Measurements from ENCODE around the gene ACSF3.

Gene ACSF3

DNA sequence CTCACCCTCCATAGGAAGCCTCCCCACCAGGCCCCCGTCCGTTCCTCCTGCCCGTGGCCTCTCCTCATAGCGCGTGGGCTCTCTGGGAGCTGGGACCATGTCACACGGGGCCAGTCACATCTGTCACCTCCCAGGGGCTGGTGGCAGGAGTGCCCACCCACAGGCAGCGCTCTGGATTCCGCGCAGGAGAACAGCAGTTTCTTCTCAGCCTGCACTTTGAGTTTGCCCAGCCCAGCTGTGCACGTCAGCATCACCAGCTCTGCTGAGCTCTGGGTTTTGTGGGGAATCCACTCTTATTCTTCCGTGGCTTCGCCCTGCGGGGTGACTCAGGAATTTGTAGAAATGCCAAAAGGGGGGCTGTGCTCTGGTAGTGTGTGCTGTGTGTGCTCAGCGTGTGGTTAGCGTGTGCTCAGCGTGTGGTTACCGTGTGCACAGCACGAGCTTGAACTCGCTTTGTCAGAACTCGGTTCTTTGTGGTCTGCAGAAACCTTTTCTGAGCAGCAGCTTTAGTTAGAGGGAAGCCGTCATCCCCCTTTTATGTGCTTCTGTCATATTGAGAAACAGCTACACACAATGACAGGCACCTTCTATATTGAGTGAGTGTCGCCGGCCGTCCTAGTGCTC, 3.2 kb downstream of the ACSF3 start:
- DNase-seq = peak; percentile 81

DNA sequence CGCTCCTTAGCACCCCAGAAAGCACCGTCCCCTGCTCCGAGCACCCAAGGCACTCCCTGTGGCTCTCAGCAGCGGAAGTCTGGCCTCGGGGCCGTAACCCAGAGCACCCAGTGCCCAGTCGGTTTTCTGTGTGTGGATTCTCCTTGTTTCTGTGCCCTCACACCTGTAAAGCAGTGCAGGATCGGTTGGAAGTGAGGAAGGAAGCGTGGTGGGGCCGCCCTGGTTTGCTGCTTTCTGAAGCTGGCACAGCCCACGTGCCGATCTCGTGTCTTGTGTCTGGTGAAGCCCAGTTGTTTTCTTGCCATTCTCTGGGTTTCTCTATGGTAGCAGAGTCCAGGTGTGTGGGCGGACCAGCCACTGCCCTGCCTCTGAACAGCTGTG, 3.7 kb downstream of the ACSF3 start:
- no peak for DNase-seq

DNA sequence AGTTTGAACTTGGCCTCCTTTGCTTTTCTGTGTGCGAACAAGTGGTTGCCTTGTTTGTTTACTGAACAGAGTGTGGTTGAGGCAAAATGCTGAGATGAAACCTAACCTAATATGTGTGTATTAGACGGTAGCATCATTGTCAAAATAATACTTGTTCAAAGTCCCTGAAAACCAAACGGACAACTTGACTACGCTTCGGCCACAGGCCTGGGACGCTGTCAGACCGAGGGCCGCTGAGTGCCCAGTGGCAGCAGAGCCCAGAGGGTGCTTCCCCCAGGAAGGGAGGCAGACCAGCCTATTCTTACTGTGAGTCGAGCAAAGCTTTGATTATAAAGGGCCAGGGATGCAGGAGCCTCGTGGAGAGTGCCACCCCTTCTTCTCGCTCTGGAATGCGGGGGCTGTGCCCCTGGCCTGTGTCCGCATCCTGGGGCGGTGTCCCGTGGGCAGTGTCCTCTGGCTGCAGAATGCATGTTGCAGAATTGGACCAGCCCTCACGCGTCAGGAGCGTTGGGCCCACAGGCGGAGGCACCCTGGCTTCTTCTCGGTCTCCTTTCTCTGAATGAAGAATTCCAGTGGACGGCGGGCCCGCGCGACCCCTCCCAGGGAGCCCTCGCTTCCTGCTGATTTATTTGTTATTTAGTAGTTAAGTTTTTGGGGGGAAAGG, 5.2 kb downstream of the ACSF3 start:
- DNase-seq = no peak

DNA sequence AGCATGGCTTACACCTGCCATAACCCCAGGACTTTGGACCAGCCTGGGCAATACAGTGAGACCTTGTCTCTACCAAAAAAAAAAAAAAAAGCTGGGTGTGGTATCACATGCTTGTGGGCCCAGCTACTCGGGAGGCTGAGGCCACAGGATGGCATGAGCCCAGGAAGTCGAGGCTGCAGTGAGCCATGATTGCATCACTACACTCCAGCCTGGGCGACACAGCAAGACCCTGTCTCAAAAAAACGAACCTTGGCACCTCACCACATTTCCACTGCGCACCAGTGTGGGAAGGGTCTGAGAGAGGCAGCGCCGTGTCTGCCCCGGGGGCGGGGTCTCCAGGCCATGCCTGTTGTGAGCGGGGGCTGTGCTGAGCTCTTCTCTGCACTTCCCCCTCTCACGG, 6.3 kb downstream of the ACSF3 start:
- no peak for DNase-seq

DNA sequence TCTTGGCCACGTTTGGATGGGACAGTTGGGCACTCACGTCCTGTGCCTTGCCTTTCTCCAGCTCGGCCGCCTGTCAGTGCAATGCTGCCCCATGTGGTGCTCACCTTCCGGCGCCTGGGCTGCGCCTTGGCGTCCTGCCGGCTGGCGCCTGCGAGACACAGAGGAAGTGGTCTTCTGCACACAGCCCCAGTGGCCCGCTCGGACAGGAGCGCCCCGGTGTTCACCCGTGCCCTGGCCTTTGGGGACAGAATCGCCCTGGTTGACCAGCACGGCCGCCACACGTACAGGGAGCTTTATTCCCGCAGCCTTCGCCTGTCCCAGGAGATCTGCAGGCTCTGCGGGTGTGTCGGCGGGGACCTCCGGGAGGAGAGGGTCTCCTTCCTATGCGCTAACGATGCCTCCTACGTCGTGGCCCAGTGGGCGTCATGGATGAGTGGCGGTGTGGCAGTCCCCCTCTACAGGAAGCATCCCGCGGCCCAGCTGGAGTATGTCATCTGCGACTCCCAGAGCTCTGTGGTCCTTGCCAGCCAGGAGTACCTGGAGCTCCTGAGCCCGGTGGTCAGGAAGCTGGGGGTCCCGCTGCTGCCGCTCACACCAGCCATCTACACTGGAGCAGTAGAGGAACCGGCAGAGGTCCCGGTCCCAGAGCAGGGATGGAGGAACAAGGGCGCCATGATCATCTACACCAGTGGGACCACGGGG, 7.1 kb downstream of the ACSF3 start:
- no peak for DNase-seq

DNA sequence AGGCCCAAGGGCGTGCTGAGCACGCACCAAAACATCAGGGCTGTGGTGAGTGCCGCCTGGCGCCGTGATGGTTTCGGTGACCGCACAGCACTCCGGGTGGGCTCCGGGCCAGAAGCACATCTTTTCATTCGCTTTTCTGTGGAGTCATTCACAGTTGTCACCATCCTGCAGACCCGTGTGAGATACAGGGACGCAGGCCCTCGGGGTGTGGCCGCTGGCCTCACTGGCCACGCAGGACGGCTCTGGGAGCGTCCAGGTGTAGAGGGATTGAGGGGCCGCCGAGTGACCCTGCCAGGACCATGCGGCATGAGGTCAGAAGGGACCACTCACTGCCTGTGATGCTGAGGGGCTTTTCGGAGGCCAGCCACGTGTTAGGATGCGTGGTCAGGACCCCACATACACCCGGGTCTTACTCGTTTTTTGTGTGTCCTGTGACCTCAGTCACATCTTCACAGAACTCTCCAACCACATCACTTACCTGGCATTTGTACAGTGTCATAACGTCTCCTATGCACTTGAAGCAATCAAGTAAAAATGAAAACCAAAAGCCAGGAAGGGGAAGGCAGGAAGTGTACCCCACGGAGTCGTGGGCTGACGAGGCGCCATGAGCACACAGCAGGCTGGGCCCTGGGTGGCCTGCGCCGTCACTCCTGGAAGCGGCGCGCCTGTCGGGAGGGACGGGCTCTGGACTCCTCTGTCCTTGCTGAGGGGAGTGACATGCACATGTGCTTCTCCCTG, 7.8 kb downstream of the ACSF3 start:
- no peak for DNase-seq

DNA sequence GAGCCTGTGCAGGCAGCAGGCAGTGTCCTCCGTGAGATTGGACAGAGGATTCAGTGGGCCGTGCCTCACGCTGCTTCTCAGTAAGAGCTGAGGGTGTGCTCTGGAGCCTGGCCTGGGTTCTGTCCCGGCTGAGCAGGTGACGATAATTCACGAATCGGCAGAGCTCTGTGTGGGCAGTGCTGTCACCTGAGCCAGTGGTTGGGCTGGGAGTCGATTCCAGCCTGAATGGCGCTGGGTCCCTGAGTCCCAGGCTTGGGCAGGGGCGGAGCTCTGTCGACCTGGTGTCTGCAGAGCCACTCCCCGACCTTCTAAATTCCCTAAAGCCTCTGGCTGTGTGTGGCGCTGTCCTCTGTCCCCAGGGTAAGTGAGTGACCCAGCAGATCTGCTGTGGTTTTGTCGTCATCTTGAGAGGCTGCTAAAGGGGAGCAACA, 8.4 kb downstream of the ACSF3 start:
- DNase-seq = no peak

DNA sequence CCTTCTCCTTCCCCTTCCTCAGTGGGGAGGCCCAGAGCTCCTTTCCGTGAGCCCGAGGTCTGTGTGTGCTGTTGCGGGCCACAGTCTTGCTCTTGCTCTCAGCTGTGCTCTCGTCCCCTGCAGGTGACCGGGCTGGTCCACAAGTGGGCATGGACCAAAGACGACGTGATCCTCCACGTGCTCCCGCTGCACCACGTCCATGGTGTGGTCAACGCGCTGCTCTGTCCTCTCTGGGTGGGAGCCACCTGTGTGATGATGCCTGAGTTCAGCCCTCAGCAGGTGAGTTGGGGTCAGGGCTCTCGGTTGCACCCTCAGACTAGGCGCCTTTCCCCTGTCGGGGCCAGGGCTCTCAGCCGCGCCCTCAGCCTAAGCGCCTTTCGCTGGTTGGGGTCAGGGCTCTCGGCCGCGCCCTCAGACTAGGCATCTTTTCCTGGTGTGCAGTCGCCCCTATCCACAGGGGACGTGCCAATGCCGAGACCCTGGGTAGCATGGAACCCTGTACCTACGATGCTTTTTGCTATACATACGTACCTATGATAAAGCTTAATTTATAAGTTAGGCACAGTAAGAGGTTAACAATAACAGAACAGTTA, 8.9 kb downstream of the ACSF3 start:
- no peak for DNase-seq

DNA sequence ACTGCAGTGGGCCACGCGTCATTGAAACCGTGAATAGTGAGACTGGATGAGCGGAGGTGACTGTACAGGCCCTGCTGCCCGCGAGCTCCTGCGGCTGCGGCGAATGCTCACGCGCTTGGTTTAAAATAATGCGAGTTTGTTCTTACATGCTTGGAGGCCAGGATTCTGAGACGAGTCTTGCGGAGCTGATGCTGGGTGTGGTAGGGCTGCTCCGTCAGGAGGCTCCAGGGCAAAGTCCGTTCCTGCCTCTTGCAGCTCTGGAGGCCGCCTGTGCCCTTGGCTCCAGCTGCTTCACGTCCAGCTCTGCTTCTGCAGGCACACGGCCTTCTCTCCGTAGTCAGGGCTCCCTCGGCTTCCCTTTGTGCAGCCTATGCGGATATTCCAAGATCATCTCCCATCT, 9.5 kb downstream of the ACSF3 start:
- DNase-seq = no peak

DNA sequence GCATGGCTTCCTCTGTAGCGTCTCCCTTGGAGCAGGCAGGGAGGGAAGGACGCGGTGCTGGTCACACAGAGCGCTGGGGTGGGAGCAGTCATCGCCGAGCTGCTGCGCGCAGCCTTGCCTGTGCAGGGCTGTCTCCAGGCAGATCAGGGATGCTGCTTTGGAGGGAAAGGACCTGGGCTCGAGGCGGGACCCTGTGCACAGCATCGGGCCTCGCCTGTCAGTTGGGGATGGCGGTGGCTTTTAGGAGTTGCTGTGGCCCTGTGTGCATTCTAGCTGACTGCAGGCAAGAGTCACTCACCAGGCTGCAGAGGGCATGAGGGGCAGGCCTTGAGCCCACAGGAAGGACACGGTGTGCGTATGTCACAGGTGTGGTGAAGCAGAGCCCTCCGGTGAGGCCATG, 10.1 kb downstream of the ACSF3 start:
- no peak for DNase-seq

DNA sequence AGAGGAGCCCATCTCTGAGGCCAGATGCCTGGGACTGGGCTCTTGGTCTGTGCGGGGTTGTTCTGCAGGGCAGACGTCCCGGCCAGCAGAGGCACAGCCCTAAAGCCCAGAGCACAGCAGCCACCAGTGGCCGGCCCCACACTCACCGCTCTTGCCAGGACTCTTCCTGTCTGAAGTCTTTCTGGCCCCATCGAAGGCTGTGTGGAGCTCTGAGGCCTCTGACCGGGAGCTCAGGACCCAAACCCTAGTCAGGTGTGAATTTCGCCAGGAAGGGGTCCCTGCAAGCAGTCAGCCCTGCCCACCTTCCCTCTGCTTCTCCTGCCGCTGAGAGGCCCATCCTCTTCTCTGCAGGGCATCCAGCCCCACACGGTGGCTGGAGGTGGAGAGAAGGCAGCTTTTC, 10.7 kb downstream of the ACSF3 start:
- DNase-seq = no peak

DNA sequence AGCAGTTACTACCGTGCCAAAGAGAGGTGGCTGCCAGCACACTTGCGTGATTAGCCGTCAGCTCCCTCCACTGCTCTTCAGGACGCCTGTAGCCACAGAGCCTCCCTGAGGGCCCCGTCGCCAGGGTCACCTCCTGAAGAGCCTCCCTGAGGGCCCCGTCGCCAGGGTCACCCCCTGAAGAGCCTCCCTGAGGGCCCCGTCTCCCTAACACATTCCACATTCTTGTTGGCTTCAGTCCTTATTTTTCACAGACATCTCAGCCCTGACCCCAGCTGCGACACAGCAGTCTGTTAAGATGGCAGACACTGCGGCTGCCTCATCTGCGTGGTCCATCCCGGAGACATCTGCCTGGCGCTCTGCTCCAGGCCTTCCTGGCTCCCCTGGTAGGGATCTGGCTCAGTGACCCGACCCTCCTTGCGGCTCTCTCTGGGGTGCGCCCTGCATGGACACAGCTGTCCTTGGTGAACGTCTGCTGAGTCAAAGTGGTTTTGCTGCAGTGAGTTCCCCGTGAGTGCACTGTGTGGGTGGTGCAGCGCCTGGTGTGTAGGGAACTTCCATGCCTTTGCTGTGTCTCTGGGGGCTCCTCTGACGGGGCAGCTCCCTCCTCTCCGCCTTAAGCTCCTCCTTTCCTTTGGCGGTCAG, 11.4 kb downstream of the ACSF3 start:
- no peak for DNase-seq

DNA sequence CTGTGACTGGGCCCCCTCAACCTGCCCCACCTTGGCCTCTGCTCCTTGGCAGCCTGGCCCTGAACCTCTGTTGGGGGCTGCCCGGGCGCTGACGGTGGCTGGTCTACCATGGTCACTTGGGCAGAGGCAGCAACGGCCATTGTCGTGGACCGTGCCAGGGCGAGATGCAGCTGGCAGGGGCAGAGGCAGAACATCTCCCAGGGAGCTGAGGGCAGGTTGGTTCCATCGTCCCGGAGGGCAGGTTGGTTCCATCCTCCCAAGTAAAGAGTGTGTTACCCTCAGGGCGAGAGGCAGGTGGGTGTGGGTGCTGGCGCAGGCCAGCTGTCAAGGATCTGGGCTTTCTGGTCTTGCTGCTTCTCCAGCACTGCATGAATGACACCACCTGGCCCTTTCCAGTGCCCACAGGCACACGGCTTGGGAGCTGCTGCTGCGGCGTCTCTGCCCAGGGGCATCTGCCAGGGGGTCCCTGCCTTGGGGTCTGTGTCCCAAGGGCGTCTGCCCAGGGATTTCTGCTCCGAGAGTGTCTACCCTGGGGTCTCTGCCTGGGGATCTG, 12.0 kb downstream of the ACSF3 start:
- DNase-seq = no peak

DNA sequence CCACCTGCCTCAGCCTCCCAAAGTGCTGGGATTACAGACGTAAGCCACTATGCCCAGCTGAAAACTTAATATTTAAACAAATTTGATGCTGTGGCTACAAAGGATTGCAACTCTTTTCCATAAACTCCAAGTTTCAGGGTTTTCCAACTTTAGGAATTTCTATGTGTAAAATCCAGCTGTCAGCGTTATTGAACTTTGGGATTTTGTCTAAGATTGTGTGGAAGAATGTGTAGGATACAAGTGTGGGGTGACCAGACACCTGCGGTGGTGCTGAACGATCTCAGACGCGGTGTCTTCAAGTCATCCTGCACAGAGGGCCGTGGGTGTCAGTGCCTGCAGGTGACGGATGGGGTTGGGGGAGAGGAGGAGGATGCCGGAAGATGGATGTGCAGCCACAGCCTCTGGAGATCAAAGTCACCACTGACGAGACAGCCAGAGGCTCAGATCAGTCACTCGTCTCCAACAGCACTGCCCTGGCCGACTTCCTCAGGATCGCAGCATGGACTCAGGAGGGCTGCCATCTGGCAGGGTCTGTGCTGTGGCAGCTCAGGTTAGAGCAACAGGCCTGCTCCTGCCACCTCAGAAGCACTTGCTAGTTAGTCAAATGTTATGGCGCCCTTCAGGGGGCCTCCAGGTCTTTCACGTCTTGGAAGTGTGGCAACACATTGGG, 13.0 kb downstream of the ACSF3 start:
- no peak for DNase-seq

DNA sequence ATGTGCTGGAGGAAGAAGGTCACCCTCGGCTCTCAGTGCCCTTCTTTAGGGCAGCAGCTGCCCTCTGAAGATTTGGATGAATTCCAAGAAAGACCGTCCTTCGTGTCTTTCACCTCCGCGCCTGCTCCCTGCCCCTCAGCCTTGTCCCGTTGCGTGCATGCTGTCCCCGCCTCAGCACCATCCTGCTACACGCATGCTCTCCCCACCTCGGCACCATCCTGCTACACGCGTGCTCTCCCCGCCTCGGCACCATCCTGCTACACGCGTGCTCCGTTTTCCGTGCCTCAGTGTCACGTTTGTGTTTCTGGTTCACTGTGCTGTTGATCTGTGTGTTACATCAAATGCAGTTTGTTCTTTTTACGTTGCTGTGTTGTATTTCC, 13.5 kb downstream of the ACSF3 start:
- DNase-seq = no peak

DNA sequence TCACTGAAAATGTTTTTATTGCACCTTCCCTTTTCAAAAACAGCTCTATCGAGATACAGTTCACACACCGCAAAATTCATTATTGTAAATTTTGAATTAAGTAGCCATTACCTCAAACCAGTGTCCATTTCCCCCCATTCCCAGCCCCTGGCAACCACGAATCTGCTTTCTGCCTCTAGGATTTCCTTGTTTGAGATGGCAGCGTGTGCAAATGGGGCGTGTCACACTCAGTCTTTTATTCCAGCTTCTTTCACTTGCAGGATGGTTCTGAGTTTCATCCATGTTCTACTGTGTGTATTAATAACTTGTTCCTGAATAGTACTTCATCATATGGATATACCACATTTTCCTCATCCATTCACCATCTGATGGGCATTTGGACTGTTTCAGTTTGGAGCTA, 14.8 kb downstream of the ACSF3 start:
- DNase-seq = no peak

DNA sequence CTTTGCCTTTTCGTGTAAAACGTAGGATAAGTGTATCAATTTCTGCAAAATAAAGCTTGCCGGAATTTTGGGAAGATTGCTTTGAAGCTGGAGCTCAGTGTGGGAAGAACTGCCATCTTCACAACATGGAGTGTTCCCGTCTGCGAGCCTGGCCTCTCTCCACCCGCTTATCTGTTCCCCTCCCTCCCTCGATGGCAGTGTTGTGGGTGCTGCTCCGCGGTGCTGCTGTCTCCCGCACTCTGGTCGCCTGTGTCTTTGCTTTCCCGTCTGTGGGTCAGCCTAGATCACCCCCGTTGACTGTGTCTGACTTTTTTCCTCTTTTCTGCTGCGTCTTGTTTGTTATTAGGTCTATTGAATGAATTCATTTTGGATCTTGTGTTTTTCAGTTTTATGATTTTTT, 17.0 kb downstream of the ACSF3 start:
- peak; percentile 45 for DNase-seq

DNA sequence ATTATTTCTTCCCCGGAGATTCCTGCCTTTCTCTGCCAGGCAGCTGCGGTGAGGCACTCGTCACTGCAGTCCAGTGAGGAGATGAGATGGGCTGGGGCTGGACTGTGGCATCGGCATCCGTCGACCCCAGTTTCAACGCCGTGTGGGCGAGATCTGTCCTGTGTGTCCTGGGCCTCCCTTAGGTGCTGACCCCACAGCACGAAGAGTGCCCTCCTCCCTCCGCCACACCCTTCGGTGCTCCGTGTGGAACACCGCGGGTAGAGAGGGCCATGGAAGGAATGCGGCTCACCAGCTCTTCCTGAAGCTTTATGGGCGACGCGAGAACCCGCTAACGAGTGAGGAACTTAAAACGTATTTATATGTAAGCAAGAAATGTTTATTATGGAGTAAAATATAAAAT, 17.6 kb downstream of the ACSF3 start:
- DNase-seq = peak; percentile 43

DNA sequence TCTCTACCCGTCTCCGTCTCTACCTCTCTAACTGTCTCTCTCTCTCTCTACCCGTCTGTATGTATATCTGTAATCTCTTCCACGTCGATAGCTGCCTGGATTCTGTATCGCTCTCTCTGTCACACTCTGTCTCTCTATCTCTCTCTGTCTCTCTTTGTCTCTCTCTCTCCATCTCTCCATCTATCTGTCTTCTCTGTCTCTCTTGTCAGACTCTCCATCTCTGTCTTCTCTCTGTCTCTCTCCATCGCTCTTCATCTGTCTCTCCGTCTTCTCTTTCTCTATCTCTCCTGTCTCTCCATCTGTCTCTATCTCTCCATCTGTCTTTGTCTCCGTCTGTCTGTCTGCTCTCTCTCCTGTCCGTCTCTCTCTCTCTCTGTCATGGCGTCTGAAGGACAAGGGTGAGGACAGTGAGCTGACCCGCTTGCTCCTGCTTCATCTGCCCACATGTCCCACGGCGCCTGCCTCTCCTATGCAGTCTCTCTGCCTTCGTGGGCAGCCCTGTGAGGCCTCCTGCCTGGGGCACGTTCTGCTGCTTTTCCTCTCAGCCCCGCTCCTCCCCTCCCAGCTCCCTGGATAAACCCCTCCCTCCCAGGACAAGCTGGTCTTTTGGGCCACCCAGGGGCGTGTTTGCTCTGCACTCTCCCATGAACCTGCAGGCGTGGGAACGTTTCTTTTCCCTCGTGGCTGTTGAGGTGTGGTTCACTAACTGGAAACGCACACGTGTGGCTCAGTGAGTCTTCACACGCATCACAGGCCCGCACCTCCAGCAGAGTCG, 18.9 kb downstream of the ACSF3 start:
- DNase-seq = no peak

DNA sequence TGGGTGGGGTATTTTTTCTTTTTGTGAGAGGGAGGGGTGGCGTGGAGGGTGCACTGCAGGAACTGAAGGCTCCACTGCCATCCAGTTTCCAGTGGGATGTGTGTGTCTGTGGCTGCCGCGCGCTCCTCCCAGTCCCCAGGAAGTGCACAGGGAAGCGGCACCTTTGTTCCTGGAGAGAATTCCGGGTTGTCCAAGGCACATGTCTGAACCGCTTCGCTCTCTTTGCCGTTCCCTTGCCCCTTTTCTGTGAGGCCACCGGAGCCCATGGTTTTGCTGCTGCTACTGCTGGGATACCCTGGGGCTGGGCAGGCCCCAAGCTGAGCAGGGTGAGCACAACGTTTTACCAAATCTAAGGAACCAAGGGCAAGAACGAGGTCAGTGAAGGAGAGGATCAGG, 19.5 kb downstream of the ACSF3 start:
- peak; percentile 50 for DNase-seq

DNA sequence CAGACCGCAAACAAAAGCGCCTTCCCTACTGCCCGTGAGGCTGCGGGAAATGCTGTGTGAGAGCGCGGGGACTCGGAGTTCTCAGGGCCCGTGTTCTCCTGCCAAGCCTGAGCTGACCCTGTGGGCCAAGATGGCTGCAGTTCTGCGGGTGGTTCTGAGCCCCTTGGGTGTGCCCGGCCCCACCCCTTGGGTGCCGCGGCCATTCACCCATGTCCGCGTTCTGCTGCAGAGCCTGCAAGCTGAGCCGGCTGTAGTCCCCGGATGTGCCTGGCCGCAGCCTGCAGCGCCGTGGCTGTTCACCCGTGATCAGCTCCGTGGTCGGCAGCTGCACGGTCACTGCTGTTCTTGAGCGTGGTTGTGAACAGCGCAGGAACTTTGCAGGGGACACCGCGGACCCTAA, 20.0 kb downstream of the ACSF3 start:
- DNase-seq = peak; percentile 61
